ENCODE measurements around the gene TRIM31.

The TRIM31 gene

DNA sequence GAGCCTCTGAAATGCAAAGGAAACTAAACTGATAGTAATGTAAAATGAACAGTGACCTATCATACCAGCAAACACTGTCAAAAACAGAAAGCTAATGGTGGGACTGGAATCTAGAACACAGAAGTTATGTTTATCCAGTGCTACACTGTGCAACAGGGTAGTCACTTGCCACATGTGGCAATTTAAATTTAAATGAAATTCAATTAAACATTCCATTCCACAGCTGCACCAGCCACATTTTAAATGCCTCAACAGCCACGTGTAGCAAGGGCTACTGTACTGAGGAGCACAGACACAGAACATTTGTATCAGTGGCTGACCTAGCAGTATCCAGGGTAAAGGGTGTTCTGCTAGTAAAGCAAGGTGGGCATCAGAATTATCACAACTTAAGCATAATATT lies 57.4 kb downstream of the TRIM31 start:
- DNase-seq = no peak

DNA sequence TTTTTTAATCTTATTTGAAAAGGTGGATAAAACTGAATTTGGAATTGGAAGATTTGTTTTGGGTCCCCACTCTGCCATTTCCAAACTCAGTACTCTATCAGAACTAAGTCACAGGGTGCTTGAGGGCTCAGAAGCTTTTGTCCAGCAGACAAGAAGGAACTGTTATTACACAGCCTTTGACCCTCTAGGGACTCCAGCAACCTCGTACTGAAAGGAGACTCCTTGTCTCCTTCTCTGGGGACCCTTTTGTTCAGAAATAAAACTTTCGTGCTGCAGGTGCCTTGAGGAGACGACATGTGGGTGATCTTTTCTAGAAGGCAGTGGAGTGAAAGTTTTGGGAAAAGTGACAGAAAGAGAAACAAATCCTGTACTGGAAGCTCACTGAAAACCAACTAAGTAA lies 59.2 kb downstream of the TRIM31 start:
- DNase-seq = no peak

Data from amygdala (tissue), 56 donors.